AG08395 (cell line): ENCODE data around the gene SELE.

Experiments used
- DNase-seq: peaks from one replicate; pipeline ENCODE4 v3.0.0; 2012; ENCODE audit warnings: mixed read lengths, low spot score

SELE gene

DNA sequence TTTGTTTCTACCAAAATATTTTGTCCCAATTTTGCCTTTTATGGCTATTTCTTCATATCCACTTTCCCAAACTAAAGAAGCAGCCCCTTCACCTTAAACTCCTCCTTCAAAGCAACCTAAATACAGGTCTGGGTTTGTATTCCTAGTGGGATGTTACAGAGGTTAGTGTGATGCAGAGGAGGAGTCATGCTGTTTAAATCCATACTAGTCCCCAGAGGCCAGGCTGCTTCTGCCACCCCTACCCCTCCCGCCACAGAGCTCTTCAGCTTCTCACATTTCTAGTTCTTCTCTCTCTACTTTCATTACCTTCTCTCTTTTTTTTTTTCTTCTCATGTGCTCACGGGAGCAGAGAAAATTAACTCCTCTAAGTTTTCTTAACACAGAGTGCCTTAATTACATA lies 51.8 kb downstream of the SELE start:
- DNase-seq = no peak

GRCh38 chr1:169681140-169681539 lies 52.7 kb downstream of the SELE start:
- no peak for DNase-seq

DNA sequence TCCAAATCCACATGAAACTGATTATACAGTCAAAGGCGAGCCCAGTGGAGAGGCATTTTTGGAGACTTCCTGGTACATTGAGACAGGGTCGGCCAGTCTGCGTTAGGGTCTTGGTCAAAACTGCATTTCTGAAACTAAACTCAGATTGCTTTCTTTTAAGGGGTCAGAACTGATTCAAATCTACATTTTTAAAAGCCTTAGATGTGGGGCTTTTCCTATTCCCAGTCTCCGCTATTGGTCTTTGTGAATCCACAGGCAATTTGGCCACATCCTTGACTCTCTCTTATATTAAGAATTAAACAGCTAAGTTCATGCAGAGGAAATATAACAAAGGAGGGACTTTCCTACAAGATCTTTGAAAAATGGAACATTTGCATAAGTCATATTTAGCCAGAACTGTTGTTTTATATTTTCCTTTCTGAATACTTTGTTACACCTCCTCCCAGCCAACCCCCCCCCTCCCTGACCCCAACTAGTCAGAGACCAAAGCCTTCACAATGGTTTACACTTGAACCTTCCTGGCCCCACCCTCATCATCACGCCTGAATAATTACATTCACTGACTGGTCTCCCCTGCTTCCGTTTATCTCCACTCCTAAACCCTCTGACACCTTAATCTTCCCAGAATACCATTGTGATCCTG lies 53.4 kb downstream of the SELE start:
- no peak for DNase-seq

- no peak for DNase-seq
These were observed 54.2 kb downstream of the SELE start for GRCh38 chr1:169679692-169680091.

GRCh38 chr1:169676001-169676400 lies 57.9 kb downstream of the SELE start:
- no peak for DNase-seq
